HTERT RPE-1 (cell line): Measurements from ENCODE around the gene TAS2R50.

Source experiments
- in situ Hi-C: fragments of 300-500 bp; cut with MboI; formaldehyde crosslinking; loops from 4 replicates; pipeline ENCODE4 v1.14.3; 2020; ENCODE audit warnings: low sequenced_read_pairs

The TAS2R50 gene

DNA sequence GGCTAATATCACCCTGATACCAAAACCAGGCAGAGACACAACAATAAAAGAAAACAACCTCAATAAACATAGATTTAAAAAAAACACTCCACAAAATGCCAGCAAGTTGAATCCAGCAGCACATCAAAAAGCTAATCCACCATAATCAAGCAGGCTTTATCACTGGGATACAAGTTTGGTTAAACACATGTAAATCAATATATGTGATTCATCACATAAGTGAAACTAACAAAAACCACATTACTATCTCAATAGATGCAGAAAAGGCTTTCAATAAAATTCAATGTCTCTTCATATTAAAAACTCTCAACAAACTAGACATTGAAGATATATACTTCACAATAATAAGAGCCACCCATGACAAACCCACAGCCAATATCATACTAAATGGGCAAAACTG, 30.6 kb downstream of the TAS2R50 start:
- in situ Hi-C loops: no loop called here

DNA sequence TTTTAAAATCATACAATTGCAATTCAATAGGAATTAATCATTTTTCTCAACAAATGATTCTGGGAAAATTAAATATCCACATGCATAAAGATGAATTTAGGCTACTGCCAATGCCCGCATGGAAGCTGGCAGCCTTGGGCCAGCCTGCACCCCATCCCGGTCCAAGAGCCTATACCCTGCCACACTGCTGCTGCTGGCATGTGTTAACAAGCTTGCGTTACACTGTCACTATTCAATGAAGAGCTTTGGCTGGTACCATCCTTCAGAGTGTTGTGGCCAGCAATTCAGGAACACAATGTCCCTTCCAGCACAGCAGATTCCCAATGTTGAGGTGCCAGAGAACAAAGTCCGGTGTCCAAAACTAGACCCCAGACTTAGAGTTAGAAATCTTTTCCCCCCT, 34.1 kb downstream of the TAS2R50 start:
- in situ Hi-C loops: no loop called here

DNA sequence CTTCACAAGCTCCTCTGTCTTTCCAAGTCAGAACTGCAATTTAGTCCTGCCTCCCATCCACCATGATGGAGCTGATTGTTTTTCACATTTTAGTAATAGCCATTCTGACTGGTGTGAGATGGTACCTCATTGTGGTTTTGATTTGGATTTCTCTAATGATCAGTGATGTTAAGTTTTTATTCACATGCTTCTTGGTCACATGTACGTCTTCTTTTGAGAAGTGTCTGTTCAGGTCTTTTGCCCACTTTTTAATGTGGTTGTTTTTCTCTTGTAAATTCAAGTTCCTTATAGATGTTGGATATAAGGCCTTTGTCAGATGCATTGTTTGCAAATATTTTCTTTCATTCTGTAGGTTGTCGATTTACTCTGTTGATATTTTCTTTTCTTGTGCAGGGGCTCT, 43.5 kb downstream of the TAS2R50 start:
- in situ Hi-C loops: no loop called here

DNA sequence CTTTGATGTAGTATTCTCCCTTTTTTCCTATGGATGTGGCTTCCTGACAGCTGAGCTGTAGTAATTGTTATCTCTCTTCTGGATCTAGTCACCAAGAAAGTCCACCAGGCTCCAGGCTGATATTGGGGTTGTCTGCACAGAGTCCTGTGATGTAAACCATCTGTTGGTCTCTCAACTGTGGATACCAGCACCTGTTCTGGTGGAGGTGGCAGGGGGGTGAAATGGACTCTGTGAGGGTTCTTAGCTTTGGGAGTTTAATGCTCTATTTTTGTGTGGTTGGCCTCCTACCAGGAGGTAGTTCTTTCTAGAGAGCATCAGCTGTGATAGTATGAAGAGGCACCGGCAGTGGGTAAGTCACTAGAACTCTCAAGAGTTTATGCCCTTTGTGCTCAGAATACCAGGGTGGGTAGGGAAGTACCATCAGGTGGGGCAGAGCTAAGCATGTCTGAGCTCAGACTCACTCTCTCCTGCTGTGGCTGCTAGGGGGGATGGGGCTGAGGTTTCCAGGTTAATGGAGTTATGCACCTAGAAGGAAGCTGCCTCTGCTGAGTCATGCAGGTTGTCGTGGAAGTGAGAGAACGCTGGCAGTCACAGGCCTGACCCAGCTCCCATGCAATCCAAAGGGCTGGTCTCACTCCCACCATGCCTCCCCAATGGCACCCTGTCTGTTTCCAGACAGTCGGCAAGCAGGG, 44.6 kb downstream of the TAS2R50 start:
- in situ Hi-C loops: no loop called here

DNA sequence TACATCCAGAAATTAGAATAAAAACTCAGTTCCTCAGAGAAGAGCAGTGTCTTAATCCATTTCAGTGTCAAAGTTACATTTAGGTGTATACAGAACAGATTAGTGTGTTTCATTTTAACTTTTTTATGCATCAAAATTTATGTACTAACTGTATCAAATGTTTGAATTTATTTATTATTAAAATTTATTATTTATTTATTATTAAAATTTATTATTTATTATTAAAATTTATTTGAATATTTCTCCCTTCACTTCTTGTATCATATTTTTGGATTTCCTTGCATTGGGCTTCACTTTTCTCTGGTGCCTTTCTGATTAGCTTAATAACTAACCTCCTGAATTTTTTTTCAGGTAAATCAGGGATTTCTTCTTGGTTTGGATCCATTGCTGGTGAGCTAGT, 45.3 kb downstream of the TAS2R50 start:
- in situ Hi-C loops: no loop called here

DNA sequence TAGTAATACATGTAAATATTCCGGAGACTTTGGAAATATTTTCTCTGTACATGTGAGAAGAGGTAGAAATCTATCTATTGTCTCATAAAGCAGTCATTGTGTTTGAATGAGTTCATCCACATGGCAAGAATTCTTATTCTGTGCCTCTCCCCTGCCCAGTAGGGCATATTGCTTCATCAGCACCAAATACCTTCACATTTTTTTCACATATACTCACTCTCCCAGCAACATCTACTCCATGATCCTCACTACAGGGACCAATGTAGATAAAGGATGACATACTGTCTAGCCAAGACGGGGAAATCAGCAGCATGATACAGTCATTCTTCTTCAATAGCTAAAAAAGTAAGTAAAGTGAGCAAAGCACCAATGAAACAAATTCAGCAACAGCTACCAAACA, 46.3 kb downstream of the TAS2R50 start:
- in situ Hi-C loops: no loop called here

DNA sequence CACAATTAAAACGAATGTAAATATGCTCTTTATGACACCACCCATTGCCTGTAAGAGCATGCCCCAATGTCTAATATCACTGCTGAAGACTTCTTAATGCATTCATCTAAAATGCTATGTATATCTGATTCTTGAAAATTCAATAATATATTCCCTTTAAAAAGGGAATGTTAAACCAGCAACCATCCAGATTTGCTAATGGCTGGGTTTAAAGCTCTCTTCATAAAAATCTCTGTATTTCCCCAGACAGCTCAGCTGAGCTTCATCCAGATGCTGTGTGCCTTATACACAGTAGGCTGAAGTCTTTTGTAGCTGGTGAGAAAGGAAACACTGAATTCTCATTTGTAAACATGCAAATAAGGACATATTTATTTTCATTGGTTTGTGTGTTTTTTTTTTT, 47.5 kb downstream of the TAS2R50 start, which contains the start of gene TAS2R14:
TAS2R14 (minus strand) TSS at position 101 of the 400 bp plus-strand sequence; CDS start at position 45, 56 bp downstream.
- in situ Hi-C loops: no loop called here

DNA sequence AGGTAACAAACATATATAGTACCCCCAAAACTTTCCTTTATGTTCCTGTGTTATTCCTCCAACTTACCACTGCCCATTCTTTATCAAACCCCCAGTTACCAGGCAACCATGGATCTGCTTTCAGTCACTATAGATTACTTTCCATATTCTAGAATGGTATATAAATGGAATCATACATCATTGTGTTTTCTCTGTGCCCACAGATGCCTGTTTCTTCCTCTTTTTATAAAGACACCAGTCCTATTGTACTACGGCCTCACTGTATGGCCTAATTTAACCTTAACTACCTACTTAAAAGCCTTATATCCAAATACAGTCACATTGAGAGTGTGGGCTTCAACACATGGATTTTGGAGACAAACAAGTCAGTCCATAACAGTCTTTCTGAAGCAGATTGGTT, 50.2 kb downstream of the TAS2R50 start:
- in situ Hi-C loops: no loop called here
